ENCODE measurements around the gene CHD6.

DNA sequence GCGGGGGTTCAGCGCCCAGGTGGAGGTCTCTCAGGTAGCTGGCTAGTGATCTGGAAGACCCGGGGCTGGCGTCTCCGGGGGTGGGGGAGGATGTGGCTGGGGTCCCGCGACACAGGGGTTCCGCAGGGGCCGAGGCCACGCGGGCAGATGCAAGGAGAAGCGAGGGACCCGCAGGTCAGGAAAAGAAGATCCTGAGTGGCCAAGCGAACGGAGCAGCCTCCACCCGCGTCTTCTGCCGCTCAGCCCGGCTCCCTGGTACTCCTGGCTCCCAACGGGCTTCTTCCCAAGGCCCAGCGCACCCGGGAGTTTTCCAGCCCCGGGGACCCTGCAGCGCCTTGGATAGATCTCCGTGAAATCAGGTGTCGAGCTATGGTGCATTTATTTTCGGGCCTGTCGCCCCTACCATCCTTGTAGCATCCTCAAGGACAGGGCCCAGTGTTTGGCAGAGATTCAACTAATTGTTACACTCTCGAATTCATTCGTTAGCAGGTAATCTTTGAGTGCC is 682 bp upstream of the CHD6 start:
- TF ChIP-seq EZH2 (IDR thresholded peaks at IDR 0.05; ENCODE audit: insufficient read depth, poor library complexity, severe bottlenecking) (no peak), EZH2phosphoT487 (IDR thresholded peaks at IDR 0.05; ENCODE audit: insufficient read depth, low read depth) (no peak)
